Breast epithelium (tissue), 4 donors: ENCODE data around the gene POLR1C. TPM values are rescaled to one million over a fixed set of nuclear protein-coding genes. Genes with fewer than 3 reads are reported as not detected.

ENCODE experiments used
- DNase-seq, 2 donors: peaks; one replicate each; pipeline ENCODE4 v3.0.0-alpha.2; 2019; ENCODE audit warnings: low spot score in 2 of 2
- H3K27ac ChIP-seq, 2 donors: fragments of 200-600 bp; sonication (generic) in 1 of 2; one replicate each; pipeline ENCODE4 v1.5.1; 2016 to 2019; ENCODE audit warnings: mild to moderate bottlenecking in 1 of 2
- H3K27me3 ChIP-seq, 2 donors: fragments of 200-600 bp; sonication (generic) in 1 of 2; one replicate each; pipeline versions ENCODE4 v1.5.1 to v1.6.0; 2017 to 2019; ENCODE audit warnings: control low read depth in 1 of 2, mild to moderate bottlenecking in 1 of 2
- H3K36me3 ChIP-seq: fragments of 200-600 bp; one replicate; pipeline ENCODE4 v1.5.1; 2019
- H3K4me1 ChIP-seq, 2 donors: fragments of 200-600 bp; sonication (generic); one replicate each; pipeline ENCODE4 v1.5.1; 2016 to 2019; ENCODE audit warnings: control low read depth in 1 of 2
- H3K4me3 ChIP-seq, 3 donors: fragments of 200-600 bp; sonication (generic); 1 replicate in 2 of 3; 2 replicates in 1 of 3; pipeline ENCODE4 v1.5.1; 2016 to 2019; ENCODE audit warnings: mild to moderate bottlenecking in 3 of 3, moderate library complexity in 2 of 3
- H3K9me3 ChIP-seq, 2 donors: fragments of 200-600 bp; sonication (generic) in 1 of 2; one replicate each; pipeline ENCODE4 v1.5.1; 2016 to 2019; ENCODE audit warnings: control low read depth in 1 of 2
- POLR2A ChIP-seq: fragments of 450-650 bp; IDR thresholded peaks from one replicate; pipeline ENCODE4 v1.6.1; 2016; ENCODE audit warnings: antibody characterized with exemption, mild to moderate bottlenecking, moderate library complexity
- POLR2AphosphoS5 ChIP-seq, 3 donors: sonication (generic); formaldehyde crosslinking; IDR thresholded peaks; one replicate each; pipeline ENCODE4 v1.6.1; 2017; ENCODE audit warnings: antibody characterized with exemption in 3 of 3
- intact Hi-C: fragments of 100-400 bp; cut with DNase I; formaldehyde crosslinking; loops from one replicate; pipeline ENCODE4 v1.15.1; 2023; ENCODE audit warnings: low total_unique reads
- total RNA-seq, 3 donors: library from RNA; depleted of rRNA; stranded (reverse); fragments of >200 nt; gene quantifications; one replicate each; pipeline ENCODE4 v1.1.0, GENCODE V29; 2016
- TF ChIP-seq, protein P1 (sequence below), 3 donors: fragments of 450-650 bp; IDR thresholded peaks; one replicate each; pipeline ENCODE4 v1.5.1; 2016 to 2017; ENCODE audit warnings: antibody characterized with exemption in 3 of 3, mild to moderate bottlenecking in 3 of 3, moderate library complexity in 3 of 3

POLR1C gene
- total RNA-seq, 3 donors from 2014 or later = 18.9 to 38.8 (median 38.7) TPM

DNA sequence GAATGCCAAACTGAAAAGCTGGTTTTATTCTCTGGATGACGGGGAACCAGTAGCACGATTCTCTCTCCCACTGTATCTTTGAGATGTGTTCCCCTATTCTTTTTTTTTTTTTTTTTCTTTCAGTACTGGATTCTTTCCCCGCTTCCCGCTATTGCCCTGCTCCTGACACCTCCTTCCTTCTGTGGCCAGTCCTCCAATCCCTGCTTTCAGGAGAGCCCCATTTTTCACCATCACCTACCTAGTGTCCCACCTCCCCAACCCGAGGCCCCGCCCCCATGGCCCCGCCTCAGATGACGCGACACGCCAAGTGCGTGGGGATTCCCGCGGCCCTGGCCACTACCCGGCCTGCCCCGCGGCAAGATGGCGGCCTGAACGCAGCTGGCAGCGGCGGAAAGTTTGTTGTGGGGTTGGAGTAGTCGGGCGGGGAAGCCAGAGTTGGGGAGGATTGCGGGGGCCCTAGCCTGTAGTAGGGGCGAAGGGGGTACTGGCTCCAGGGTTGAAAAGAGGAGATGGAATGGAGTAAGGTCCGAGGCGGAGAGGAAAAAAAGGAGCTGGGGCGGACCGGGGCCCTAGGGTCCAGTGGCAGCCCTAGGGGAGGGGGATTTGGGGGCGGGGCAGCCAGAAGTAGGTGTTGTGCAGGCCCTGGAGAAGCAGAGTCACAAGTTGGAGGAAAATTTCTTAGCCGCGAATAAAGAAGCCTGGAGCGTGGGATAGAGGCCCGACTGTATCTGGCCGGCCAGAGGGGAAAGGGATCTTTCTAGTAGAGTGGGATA is 39.5 kb upstream of the POLR1C start, which contains the start of gene TJAP1:
Gene TJAP1, plus strand, starts transcription at position 336 of the 773 bp plus-strand sequence. CDS start 21,432 bp downstream, outside the sequence.
- TF ChIP-seq POLR2AphosphoS5 (IDR thresholded peaks at IDR 0.05) = peak in 2 of 3 donors; percentile 72 to 90
- peak; percentile 75 for TF ChIP-seq POLR2A
- TF ChIP-seq, protein P1, sequence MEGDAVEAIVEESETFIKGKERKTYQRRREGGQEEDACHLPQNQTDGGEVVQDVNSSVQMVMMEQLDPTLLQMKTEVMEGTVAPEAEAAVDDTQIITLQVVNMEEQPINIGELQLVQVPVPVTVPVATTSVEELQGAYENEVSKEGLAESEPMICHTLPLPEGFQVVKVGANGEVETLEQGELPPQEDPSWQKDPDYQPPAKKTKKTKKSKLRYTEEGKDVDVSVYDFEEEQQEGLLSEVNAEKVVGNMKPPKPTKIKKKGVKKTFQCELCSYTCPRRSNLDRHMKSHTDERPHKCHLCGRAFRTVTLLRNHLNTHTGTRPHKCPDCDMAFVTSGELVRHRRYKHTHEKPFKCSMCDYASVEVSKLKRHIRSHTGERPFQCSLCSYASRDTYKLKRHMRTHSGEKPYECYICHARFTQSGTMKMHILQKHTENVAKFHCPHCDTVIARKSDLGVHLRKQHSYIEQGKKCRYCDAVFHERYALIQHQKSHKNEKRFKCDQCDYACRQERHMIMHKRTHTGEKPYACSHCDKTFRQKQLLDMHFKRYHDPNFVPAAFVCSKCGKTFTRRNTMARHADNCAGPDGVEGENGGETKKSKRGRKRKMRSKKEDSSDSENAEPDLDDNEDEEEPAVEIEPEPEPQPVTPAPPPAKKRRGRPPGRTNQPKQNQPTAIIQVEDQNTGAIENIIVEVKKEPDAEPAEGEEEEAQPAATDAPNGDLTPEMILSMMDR (IDR thresholded peaks at IDR 0.05) = no peak
- no peaks in the 10 kb centered on the region for H3K36me3 ChIP-seq
- intact Hi-C loops = no loop called here
- H3K27me3 ChIP-seq = no peaks in the 10 kb centered on the region
- H3K4me3 ChIP-seq = peak within 1 kb of the TSS; percentile 77 to 82 (median 80)
- peak; percentile 93 to 95 for DNase-seq
- H3K9me3 ChIP-seq = no peaks in the 10 kb centered on the region
- H3K4me1 ChIP-seq = peaks cover 0 to 6% of the 10 kb centered on the region in 2 donors
- H3K27ac ChIP-seq = peak within 1 kb of the TSS; percentile 76 to 89

DNA sequence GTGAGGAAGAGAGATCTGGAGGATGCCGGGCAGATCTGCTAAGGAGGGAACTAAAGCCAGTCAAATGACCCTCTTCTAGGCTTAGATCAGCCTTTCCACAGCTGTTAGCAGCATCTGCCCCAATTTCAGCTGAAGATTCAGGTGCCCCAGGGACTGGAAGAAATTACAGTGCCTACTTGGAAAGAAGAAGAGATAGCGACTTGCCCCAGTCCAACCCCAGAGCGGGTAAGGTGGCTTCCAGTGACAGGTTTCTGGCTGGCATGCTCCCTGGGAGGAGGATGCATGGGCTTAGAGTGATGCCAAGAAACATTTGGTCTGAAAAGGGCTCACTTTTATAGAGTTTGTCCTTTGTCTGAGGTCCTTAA is 38.9 kb upstream of the POLR1C start:
- no peaks in the 10 kb centered on the region for H3K27me3 ChIP-seq
- intact Hi-C loops = no loop called here
- peak overlapping the region; percentile 77 to 82 (median 80) for H3K4me3 ChIP-seq
- H3K9me3 ChIP-seq = no peaks in the 10 kb centered on the region
- TF ChIP-seq POLR2AphosphoS5 (IDR thresholded peaks at IDR 0.05) (no peak), POLR2A (no peak)
- TF ChIP-seq, protein P1 (IDR thresholded peaks at IDR 0.05) = no peak
- H3K36me3 ChIP-seq = no peaks in the 10 kb centered on the region
- peaks cover 0 to 6% of the 10 kb centered on the region in 2 donors for H3K4me1 ChIP-seq
- DNase-seq = no peak
- H3K27ac ChIP-seq = peak overlapping the region; percentile 76 to 89

DNA sequence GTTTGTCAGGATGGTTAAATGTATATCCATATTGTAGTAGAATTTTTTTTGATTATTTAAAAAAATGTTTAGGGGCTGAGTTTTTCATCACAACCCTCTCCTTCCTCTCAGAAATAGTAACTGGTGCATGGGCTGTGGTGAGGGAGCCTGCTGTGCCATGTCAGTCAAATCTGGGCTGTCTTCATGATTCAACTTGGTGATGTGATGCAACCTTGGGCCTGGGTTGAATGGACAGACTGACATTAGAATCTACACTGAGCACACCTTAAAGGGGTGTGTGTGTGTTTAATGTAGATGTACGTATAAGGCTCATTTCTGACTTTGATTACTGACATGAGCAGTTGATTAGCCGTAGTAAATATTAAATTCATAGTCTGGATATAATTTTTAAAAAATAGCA is 35.8 kb upstream of the POLR1C start:
- no peak for TF ChIP-seq POLR2A
- TF ChIP-seq, protein P1 (IDR thresholded peaks at IDR 0.05) = no peak
- TF ChIP-seq POLR2AphosphoS5 (IDR thresholded peaks at IDR 0.05) = no peak
- no peaks in the 10 kb centered on the region for H3K27me3 ChIP-seq
- peaks cover 0 to 6% of the 10 kb centered on the region in 2 donors for H3K4me1 ChIP-seq
- H3K9me3 ChIP-seq = no peaks in the 10 kb centered on the region
- DNase-seq = no peak
- no peak overlapping the region for H3K4me3 ChIP-seq
- no peaks in the 10 kb centered on the region for H3K36me3 ChIP-seq
- intact Hi-C loops = no loop called here
- H3K27ac ChIP-seq = no peak overlapping the region

DNA sequence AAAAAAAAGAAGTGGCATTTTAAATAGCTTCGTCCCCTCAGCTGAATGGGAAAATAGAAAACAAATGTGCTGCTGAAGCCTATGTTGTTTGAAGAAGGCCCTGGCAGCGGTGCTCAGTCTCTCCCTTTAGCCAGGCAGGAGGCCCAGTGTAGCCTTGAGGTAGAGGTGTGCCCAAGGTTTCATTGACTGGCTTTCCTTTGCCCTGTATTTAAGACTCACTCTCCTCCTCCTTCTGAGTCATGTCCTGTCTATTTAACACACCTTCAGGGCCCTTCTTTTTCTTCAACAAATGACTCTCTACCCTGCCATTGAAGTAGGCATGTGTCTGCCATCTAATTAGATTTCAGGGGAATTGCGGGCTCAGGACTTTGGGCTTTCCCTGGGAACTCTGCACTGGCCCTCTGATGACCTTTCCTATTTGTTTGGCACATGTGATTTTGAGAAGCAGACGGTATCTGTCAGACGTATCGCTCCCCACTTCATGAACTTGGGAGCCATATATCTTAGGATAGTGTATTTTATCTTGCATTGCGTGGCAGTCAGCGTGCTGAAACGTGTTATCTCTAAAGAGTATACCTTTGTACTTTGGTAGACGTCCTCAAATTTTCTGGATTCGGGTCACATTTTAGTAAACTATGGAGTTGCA is 35.2 kb upstream of the POLR1C start:
- no peak overlapping the region for H3K4me3 ChIP-seq
- no peaks in the 10 kb centered on the region for H3K9me3 ChIP-seq
- H3K36me3 ChIP-seq = no peaks in the 10 kb centered on the region
- H3K27me3 ChIP-seq = no peaks in the 10 kb centered on the region
- DNase-seq = no peak
- intact Hi-C loops = no loop called here
- no peak overlapping the region for H3K27ac ChIP-seq
- peaks cover 0 to 6% of the 10 kb centered on the region in 2 donors for H3K4me1 ChIP-seq
- TF ChIP-seq POLR2AphosphoS5 (IDR thresholded peaks at IDR 0.05) (no peak), POLR2A (no peak)

DNA sequence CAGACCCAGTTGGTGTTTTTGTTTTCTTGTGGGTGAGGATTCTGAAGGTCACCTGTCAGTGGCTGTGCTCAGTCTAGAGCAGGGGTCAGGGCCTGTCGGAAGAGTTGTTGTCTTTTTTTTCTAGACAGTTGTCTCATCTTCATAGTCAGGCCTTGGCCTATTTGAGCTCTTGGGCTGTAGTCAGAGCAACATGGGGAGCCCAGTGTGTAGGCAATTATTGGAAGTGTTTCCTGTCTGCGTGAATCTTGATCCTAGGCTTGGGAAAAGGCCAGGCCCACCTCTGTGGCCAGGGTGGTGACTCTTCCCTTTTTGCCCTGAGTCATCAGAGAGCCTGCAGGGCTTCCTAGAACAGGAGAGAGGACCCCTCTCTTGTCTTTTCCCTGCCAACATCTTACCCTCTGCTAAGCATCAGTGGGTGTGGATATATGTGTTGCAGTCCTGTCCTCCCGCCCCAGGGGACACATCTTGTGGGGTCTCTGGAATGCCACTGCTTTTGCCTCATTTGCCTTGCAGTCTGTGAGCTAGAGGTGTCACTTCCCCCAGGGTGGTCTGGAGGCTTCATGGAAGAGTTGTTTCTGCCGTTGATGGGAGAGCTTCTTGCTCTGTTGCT is 28.1 kb upstream of the POLR1C start:
- Histone ChIP-seq H3K27me3 (no peaks in the 10 kb centered on the region), H3K27ac (peak overlapping the region in 1 of 2 donors; percentile 0), H3K4me3 (no peak overlapping the region), H3K36me3 (no peaks in the 10 kb centered on the region), H3K9me3 (no peaks in the 10 kb centered on the region), H3K4me1 (peaks cover 10 to 12% of the 10 kb centered on the region in 2 donors)
- DNase-seq = no peak
- intact Hi-C loops = no loop called here
- TF ChIP-seq, protein P1 (IDR thresholded peaks at IDR 0.05) = no peak
- no peak for TF ChIP-seq POLR2A
- TF ChIP-seq POLR2AphosphoS5 (IDR thresholded peaks at IDR 0.05) = no peak
